H1 (cell line): ENCODE data around the gene PAX5. TPM values are rescaled to one million over a fixed set of nuclear protein-coding genes. Genes with fewer than 3 reads are reported as not detected.

ENCODE experiments used
- CTCF ChIA-PET: fragments of 300-600 bp; sonication (Branson Sonifier 250); formaldehyde crosslinking; loops from one replicate; lab custom pipeline; 2021; ENCODE audit not compliant: partially characterized antibody; lab: Charles Lee
- POLR2A ChIA-PET: fragments of 300-600 bp; sonication (Branson Sonifier 250); formaldehyde crosslinking; loops from one replicate; lab custom pipeline; 2021; ENCODE audit warnings: inconsistent platforms; ENCODE audit not compliant: partially characterized antibody; lab: Charles Lee
- DNase-seq, 2 experiments: peaks; one replicate each; pipeline versions ENCODE4 v3.0.0 to v3.0.0-alpha.2; 2010 to 2022; ENCODE audit warnings: low spot score in 2 of 2, low read depth in 1 of 2, mixed read lengths in 1 of 2
- FAIRE-seq: peaks from 2 replicates; lab custom pipeline; 2011; peaks lifted over from hg19 to GRCh38; lab: Jason Lieb, UNC
- H2AFZ ChIP-seq: 2 replicates; pipeline ENCODE4 v1.8.1; 2012; ENCODE audit warnings: low read length, inconsistent platforms
- H2AK5ac ChIP-seq: 2 replicates; pipeline ENCODE4 v1.6.1; 2013; ENCODE audit warnings: low read depth, low read length
- H2BK120ac ChIP-seq: replicated peaks from 2 replicates; pipeline ENCODE3; 2013; ENCODE audit warnings: low read depth, low read length, inconsistent platforms
- H2BK12ac ChIP-seq: 2 replicates; pipeline ENCODE4 v1.6.1; 2013; ENCODE audit warnings: low read depth, low read length
- H2BK15ac ChIP-seq: 2 replicates; pipeline ENCODE4 v1.6.1; 2013; ENCODE audit warnings: low read length
- H2BK20ac ChIP-seq: 2 replicates; pipeline ENCODE4 v1.6.1; 2013; ENCODE audit warnings: low read length
- H2BK5ac ChIP-seq: 2 replicates; pipeline ENCODE4 v1.6.1; 2013; ENCODE audit warnings: low read depth, low read length
- H3K14ac ChIP-seq: 2 replicates; pipeline ENCODE4 v1.6.1; 2013; ENCODE audit warnings: inconsistent platforms; ENCODE audit not compliant: insufficient read length
- H3K18ac ChIP-seq: 2 replicates; pipeline ENCODE4 v1.6.1; 2013; ENCODE audit warnings: low read length; ENCODE audit errors: extremely low read depth
- H3K23ac ChIP-seq: 2 replicates; pipeline ENCODE4 v1.6.1; 2013; ENCODE audit warnings: inconsistent platforms; ENCODE audit not compliant: insufficient read length
- H3K23me2 ChIP-seq: 2 replicates; pipeline ENCODE4 v1.6.1; 2013; ENCODE audit warnings: low read depth, low read length
- H3K27ac ChIP-seq: 2 replicates; pipeline ENCODE4 v1.6.1; 2011; ENCODE audit warnings: low read depth, low read length, inconsistent platforms
- H3K27me3 ChIP-seq, 4 experiments: replicated peaks in 1 of 4; 1 replicate in 1 of 4; 2 replicates in 3 of 4; pipeline versions ENCODE4 v1.6.1 to v1.8.1; 2011 to 2013; ENCODE audit warnings: low read length in 3 of 4, mild to moderate bottlenecking in 3 of 4, inconsistent platforms in 2 of 4, mixed read lengths in 2 of 4, moderate library complexity in 1 of 4; ENCODE audit not compliant: control insufficient read depth in 3 of 4, insufficient read depth in 3 of 4; ENCODE audit errors: extremely low read depth in 1 of 4
- H3K36me3 ChIP-seq, 4 experiments: 2 replicates each; pipeline versions ENCODE4 v1.6.1 to v1.8.1; 2011 to 2013; ENCODE audit warnings: mild to moderate bottlenecking in 4 of 4, low read length in 3 of 4, moderate library complexity in 2 of 4, control low read depth in 1 of 4, inconsistent platforms in 1 of 4; ENCODE audit not compliant: insufficient read depth in 4 of 4, control insufficient read depth in 2 of 4
- H3K4ac ChIP-seq: replicated peaks from 2 replicates; pipeline ENCODE3; 2013; ENCODE audit warnings: low read length, low read depth, mixed read lengths, inconsistent platforms; ENCODE audit not compliant: insufficient read length
- H3K4me1 ChIP-seq, 4 experiments: replicated peaks in 1 of 4; 1 replicate in 1 of 4; 2 replicates in 3 of 4; pipeline versions ENCODE4 v1.6.1 to v1.8.1; 2011 to 2013; ENCODE audit warnings: low read length in 3 of 4, inconsistent platforms in 2 of 4, mixed read lengths in 1 of 4; ENCODE audit not compliant: insufficient read depth in 4 of 4, control insufficient read depth in 3 of 4
- H3K4me2 ChIP-seq, 2 experiments: 2 replicates each; pipeline versions ENCODE4 v1.6.1 to v1.8.1; 2011 to 2013; ENCODE audit warnings: low read depth in 2 of 2, low read length in 2 of 2, control low read depth in 1 of 2, inconsistent platforms in 1 of 2, mild to moderate bottlenecking in 1 of 2; ENCODE audit not compliant: insufficient read depth in 1 of 2
- H3K4me3 ChIP-seq, 4 experiments: fragments of 200-600, 300-600 bp in 1 of 4; sonication (generic), shearing (Covaris generic), sonication (Bioruptor Twin) in 1 of 4; 2 replicates each; pipeline versions ENCODE4 v1.5.1 to v1.8.1; 2011 to 2016; ENCODE audit warnings: low read length in 4 of 4, low read depth in 3 of 4, control low read depth in 2 of 4, inconsistent platforms in 2 of 4, mild to moderate bottlenecking in 2 of 4, mixed read lengths in 1 of 4, moderate library complexity in 1 of 4; ENCODE audit not compliant: insufficient read depth in 2 of 4; ENCODE audit errors: extremely low read depth in 1 of 4
- H3K56ac ChIP-seq: replicated peaks from 2 replicates; pipeline ENCODE3; 2013; ENCODE audit warnings: low read depth, mild to moderate bottlenecking, mixed read lengths, low read length, inconsistent platforms; ENCODE audit not compliant: insufficient read length
- H3K79me1 ChIP-seq: 2 replicates; pipeline ENCODE4 v1.6.1; 2013; ENCODE audit warnings: low read depth, low read length, control low read depth
- H3K79me2 ChIP-seq, 2 experiments: 2 replicates each; pipeline versions ENCODE4 v1.6.1 to v1.8.1; 2012 to 2013; ENCODE audit warnings: low read length in 2 of 2, mild to moderate bottlenecking in 2 of 2, inconsistent platforms in 1 of 2; ENCODE audit not compliant: insufficient read depth in 2 of 2, control insufficient read depth in 1 of 2
- H3K9ac ChIP-seq, 4 experiments: replicated peaks in 1 of 4; 1 replicate in 1 of 4; 2 replicates in 3 of 4; pipeline versions ENCODE4 v1.6.1 to v1.8.1; 2011 to 2013; ENCODE audit warnings: low read depth in 3 of 4, low read length in 3 of 4, control low read depth in 2 of 4, mild to moderate bottlenecking in 2 of 4, moderate library complexity in 2 of 4, inconsistent platforms in 1 of 4; ENCODE audit errors: extremely low read depth in 1 of 4
- H3K9me3 ChIP-seq, 2 experiments: 2 replicates each; pipeline versions ENCODE4 v1.6.1 to v1.8.1; 2012 to 2013; ENCODE audit warnings: mild to moderate bottlenecking in 2 of 2, moderate library complexity in 2 of 2, control low read depth in 1 of 2, inconsistent platforms in 1 of 2, low read depth in 1 of 2, low read length in 1 of 2, mixed read lengths in 1 of 2; ENCODE audit not compliant: insufficient read depth in 2 of 2
- H4K20me1 ChIP-seq, 2 experiments: replicated peaks in 1 of 2; 2 replicates each; pipeline versions ENCODE3 to v1.8.1; 2011 to 2013; ENCODE audit warnings: inconsistent platforms in 2 of 2, low read length in 2 of 2, mild to moderate bottlenecking in 1 of 2; ENCODE audit not compliant: insufficient read depth in 2 of 2, control insufficient read depth in 1 of 2
- H4K5ac ChIP-seq: 2 replicates; pipeline ENCODE4 v1.6.1; 2013; ENCODE audit warnings: low read length, low read depth, mixed read lengths, inconsistent platforms; ENCODE audit not compliant: insufficient read length
- H4K8ac ChIP-seq: 2 replicates; pipeline ENCODE4 v1.8.0; 2013; ENCODE audit warnings: mild to moderate bottlenecking, moderate library complexity, low read length, inconsistent platforms; ENCODE audit not compliant: insufficient read depth; ENCODE audit errors: extremely low read depth
- H4K91ac ChIP-seq: replicated peaks from 2 replicates; pipeline ENCODE3; 2013; ENCODE audit warnings: low read length, mixed read lengths, inconsistent platforms; ENCODE audit not compliant: insufficient read length
- KDM1A ChIP-seq: fragments of 200-600, 300-600 bp; sonication (generic); IDR thresholded peaks from 2 replicates; pipeline ENCODE4 v1.7.1; 2016; ENCODE audit warnings: mild to moderate bottlenecking, low read length, borderline replicate concordance
- POLR2A ChIP-seq, 2 experiments: IDR thresholded peaks; 1 replicate in 1 of 2; 2 replicates in 1 of 2; pipeline ENCODE4 v1.6.1; 2011; ENCODE audit warnings: low read depth in 2 of 2, low read length in 2 of 2, mild to moderate bottlenecking in 2 of 2; ENCODE audit errors: control extremely low read depth in 1 of 2
- WGBS, 2 experiments: shearing (Covaris generic) in 1 of 2; methylation state at CpG; one replicate each; pipeline versions ENCODE4 v1.1.6 to v1.1.7; 2013 to 2015; ENCODE audit warnings: low lambda C conversion rate in 2 of 2, mixed read lengths in 2 of 2, inconsistent platforms in 1 of 2, low coverage in 1 of 2, missing lambda C conversion rate in 1 of 2; ENCODE audit not compliant: insufficient replicate concordance in 2 of 2, insufficient coverage in 1 of 2, insufficient read length in 1 of 2; ENCODE audit errors: extremely low coverage in 1 of 2, missing lambda C conversion rate in 1 of 2; 5-methylcytosine and 5-hydroxymethylcytosine counted together
- polyA plus RNA-seq, 7 experiments: library from polyadenylated mRNA; depleted of rRNA in 3 of 7; stranded (reverse) in 5 of 7; unstranded in 2 of 7; fragments of >200 nt in 5 of 7; fragments of 200-250 nt in 2 of 7; gene quantifications; 1 replicate in 5 of 7; 2 replicates in 1 of 7; 4 replicates in 1 of 7; pipeline versions ENCODE4 v1.2.1 to v1.2.3, GENCODE V29; 2011 to 2013; ENCODE audit warnings: missing spikeins in 2 of 7, mixed read lengths in 2 of 7
- total RNA-seq: library from RNA; stranded (reverse); fragmentation: NEBNext Ultra II Directional; extraction: Animal tissue kit (Norgen Biotek cat#: 25700); gene quantifications from 2 replicates; pipeline ENCODE4 v1.2.1, GENCODE V29; 2021

The PAX5 gene
- total and polyA plus RNA-seq, 2 of the 8 experiments (the other 6 are each of a cell fraction or from before 2014, with no cell fraction given) = 0.29 to 0.43 TPM

DNA sequence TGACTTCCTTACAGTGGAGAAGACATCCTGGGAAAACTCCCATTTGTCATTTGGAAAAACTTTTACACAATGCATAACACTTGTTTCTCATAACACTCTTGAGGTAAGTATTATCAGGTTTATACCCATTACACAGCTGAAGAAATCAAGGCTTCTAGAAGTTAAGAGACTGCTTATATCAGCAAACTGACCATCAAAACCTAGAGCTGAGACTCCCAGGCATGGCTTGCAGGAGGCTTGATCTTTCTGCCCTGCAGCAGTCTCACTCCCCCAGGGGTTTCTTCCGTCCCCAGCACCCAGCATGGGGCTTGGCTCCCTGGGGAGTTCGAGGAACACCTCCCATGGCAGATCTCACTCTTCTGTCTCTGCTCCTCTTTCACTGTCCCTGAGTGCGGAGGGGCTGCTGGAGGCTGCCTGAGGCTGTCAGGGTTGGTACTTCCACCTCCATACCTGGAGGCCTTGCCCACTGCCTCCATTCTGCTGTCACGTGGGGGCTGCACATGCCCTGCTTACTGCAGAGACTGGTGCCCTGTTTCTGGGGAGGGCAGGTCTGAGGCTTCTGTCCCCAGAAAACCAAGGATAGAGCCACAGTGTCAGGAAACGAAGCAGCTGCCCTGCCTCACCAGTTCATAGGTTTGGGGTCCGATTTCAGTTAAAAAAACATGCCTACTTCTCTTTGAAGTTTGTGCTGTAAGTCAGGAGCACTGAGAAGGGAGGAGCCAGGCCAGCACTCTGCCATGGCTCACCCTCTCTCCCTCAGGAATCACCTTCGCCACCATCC, 202.5 kb downstream of the PAX5 start:
- H4K91ac ChIP-seq = no peak overlapping the region
- no peaks in the 10 kb centered on the region for H3K79me2 ChIP-seq
- H3K4ac ChIP-seq = no peak overlapping the region
- no peaks in the 10 kb centered on the region for H3K27me3 ChIP-seq
- H4K5ac ChIP-seq = no peak overlapping the region
- no peak overlapping the region for H3K18ac ChIP-seq
- H3K4me3 ChIP-seq = no peak overlapping the region
- no peaks in the 10 kb centered on the region for H4K20me1 ChIP-seq
- H2BK12ac ChIP-seq = no peak overlapping the region
- no peaks in the 10 kb centered on the region; the same call in 1 of the 2 replicates for H3K23me2 ChIP-seq
- H3K27ac ChIP-seq = no peak overlapping the region
- peak overlapping the region; percentile 66; the same call in 1 of the 2 replicates for H2BK20ac ChIP-seq
- WGBS, 2 experiments = 75% methylated on average over 7 of the region's 7 CpGs; no CpG with 5 or more reads in 1 of the 2 experiments
- peaks cover 0 to 12% (median under 1%) of the 10 kb centered on the region in 4 experiments; a peak in 3 of 7 replicates for H3K4me1 ChIP-seq
- no peaks in the 10 kb centered on the region for H3K79me1 ChIP-seq
- no peaks in the 10 kb centered on the region for H3K36me3 ChIP-seq
- CTCF ChIA-PET = interaction anchor here (1.2 to 2.4 kb wide), 8 partner anchors 10 to 52 kb away, joined by 3 to 12 read pairs (median 3); no protein-coding TSS in a partner anchor
- no peak for DNase-seq
- no peak overlapping the region for H3K23ac ChIP-seq
- no peak overlapping the region for H3K9ac ChIP-seq
- H3K9me3 ChIP-seq = no peaks in the 10 kb centered on the region
- peak; percentile 59; the same call in 1 of the 2 replicates for TF ChIP-seq KDM1A
- TF ChIP-seq POLR2A (IDR thresholded peaks at IDR 0.05; ENCODE audit: control extremely low read depth in 1 of 2, low read depth in 2 of 2, low read length in 2 of 2) = no peak
- no peak overlapping the region for H2BK15ac ChIP-seq
- FAIRE-seq = no peak
- H2AK5ac ChIP-seq = no peak overlapping the region
- H3K14ac ChIP-seq = no peak overlapping the region
- H4K8ac ChIP-seq = no peak overlapping the region
- no peak overlapping the region for H3K4me2 ChIP-seq
- no peak overlapping the region for H2BK120ac ChIP-seq
- no peak overlapping the region for H2AFZ ChIP-seq
- POLR2A ChIA-PET = interaction anchor here (0.9 kb wide), 1 partner anchor 27 kb away, joined by 3 read pairs; no protein-coding TSS in a partner anchor
- H3K56ac ChIP-seq = no peak overlapping the region
- H2BK5ac ChIP-seq = no peak overlapping the region
